CD14-positive monocyte (primary cell): Measurements from ENCODE around the gene CCBE1. TPM values are rescaled to one million over a fixed set of nuclear protein-coding genes. Genes with fewer than 3 reads are reported as not detected.

ENCODE experiments used
- DNase-seq, 3 donors: peaks; one replicate each; pipeline ENCODE4 v3.0.0-alpha.2; 2011 to 2022
- H2AFZ ChIP-seq: 2 replicates; pipeline ENCODE4 v1.6.0; 2012; ENCODE audit warnings: mild to moderate bottlenecking, low read depth, low read length, inconsistent platforms; ENCODE audit not compliant: insufficient read depth, poor library complexity, severe bottlenecking
- H3K27ac ChIP-seq, 2 donors: 1 replicate in 1 of 2; 2 replicates in 1 of 2; pipeline ENCODE4 v1.5.1; 2012 to 2013; ENCODE audit warnings: low read length in 2 of 2, control low read depth in 1 of 2, inconsistent platforms in 1 of 2, low read depth in 1 of 2, mild to moderate bottlenecking in 1 of 2
- H3K27me3 ChIP-seq, 2 donors: one replicate each; pipeline versions ENCODE4 v1.6.0 to v1.6.1; 2011 to 2013; ENCODE audit warnings: low read length in 2 of 2; ENCODE audit not compliant: control insufficient read depth in 2 of 2, insufficient read depth in 2 of 2
- H3K36me3 ChIP-seq, 2 donors: replicated peaks in 1 of 2; 1 replicate in 1 of 2; 2 replicates in 1 of 2; pipeline versions ENCODE4 v1.5.1 to v1.6.1; 2012 to 2013; ENCODE audit warnings: low read length in 2 of 2, control low read depth in 1 of 2, inconsistent platforms in 1 of 2, mild to moderate bottlenecking in 1 of 2; ENCODE audit not compliant: insufficient read depth in 2 of 2, control insufficient read depth in 1 of 2
- H3K4me1 ChIP-seq, 2 donors: 1 replicate in 1 of 2; 2 replicates in 1 of 2; pipeline versions ENCODE4 v1.5.1 to v1.6.1; 2012 to 2013; ENCODE audit warnings: low read length in 2 of 2, control low read depth in 1 of 2, inconsistent platforms in 1 of 2, mild to moderate bottlenecking in 1 of 2, moderate library complexity in 1 of 2; ENCODE audit not compliant: insufficient read depth in 2 of 2, control insufficient read depth in 1 of 2
- H3K4me2 ChIP-seq: replicated peaks from 2 replicates; pipeline ENCODE3; 2012; ENCODE audit warnings: low read length, moderate library complexity, mild to moderate bottlenecking; ENCODE audit not compliant: poor library complexity, severe bottlenecking; ENCODE audit errors: extremely low read depth
- H3K4me3 ChIP-seq, 3 experiments: fragments of 200-600 bp in 1 of 3; sonication (generic) in 1 of 3; replicated peaks in 1 of 3; 1 replicate in 2 of 3; 2 replicates in 1 of 3; pipeline ENCODE4 v1.5.1; 2011 to 2013; ENCODE audit warnings: low read length in 3 of 3, mild to moderate bottlenecking in 3 of 3, control low read depth in 2 of 3, low read depth in 2 of 3, inconsistent platforms in 1 of 3, moderate library complexity in 1 of 3
- H3K79me2 ChIP-seq: 2 replicates; pipeline ENCODE4 v1.6.0; 2012; ENCODE audit warnings: mild to moderate bottlenecking, control low read depth, inconsistent platforms, low read length, moderate library complexity; ENCODE audit not compliant: insufficient read depth
- H3K9ac ChIP-seq: 2 replicates; pipeline ENCODE4 v1.6.0; 2017; ENCODE audit warnings: low read length, mild to moderate bottlenecking; ENCODE audit not compliant: insufficient read depth, poor library complexity, severe bottlenecking
- H3K9me3 ChIP-seq, 2 donors: replicated peaks in 1 of 2; 1 replicate in 1 of 2; 2 replicates in 1 of 2; pipeline versions ENCODE4 v1.5.1 to v1.6.1; 2012 to 2013; ENCODE audit warnings: low read length in 2 of 2, control low read depth in 1 of 2; ENCODE audit not compliant: control insufficient read depth in 1 of 2, insufficient read depth in 1 of 2
- H4K20me1 ChIP-seq: 2 replicates; pipeline ENCODE4 v1.6.0; 2012; ENCODE audit warnings: mild to moderate bottlenecking, low read length, control low read depth, moderate library complexity; ENCODE audit not compliant: insufficient read depth
- H3K27ac Mint-ChIP-seq, 7 donors: one replicate each; pipeline ENCODE4 v1.8.0; 2020; ENCODE audit warnings: mild to moderate bottlenecking in 7 of 7, mixed read lengths in 7 of 7, moderate library complexity in 6 of 7, inconsistent platforms in 2 of 7
- H3K27me3 Mint-ChIP-seq, 3 donors: one replicate each; pipeline ENCODE4 v1.8.0; 2021 to 2022; ENCODE audit warnings: low read depth in 3 of 3, mild to moderate bottlenecking in 3 of 3, mixed read lengths in 3 of 3, moderate library complexity in 3 of 3, inconsistent platforms in 1 of 3
- H3K36me3 Mint-ChIP-seq, 2 donors: one replicate each; pipeline ENCODE4 v1.8.0; 2020; ENCODE audit warnings: mixed read lengths in 2 of 2, inconsistent platforms in 1 of 2, mild to moderate bottlenecking in 1 of 2
- H3K4me1 Mint-ChIP-seq: one replicate; pipeline ENCODE4 v1.8.0; 2020; ENCODE audit warnings: mild to moderate bottlenecking, mixed read lengths
- H3K4me3 Mint-ChIP-seq, 2 donors: one replicate each; pipeline ENCODE4 v1.8.0; 2020; ENCODE audit warnings: mild to moderate bottlenecking in 2 of 2, mixed read lengths in 2 of 2, moderate library complexity in 1 of 2
- H3K9me3 Mint-ChIP-seq, 7 donors: one replicate each; pipeline ENCODE4 v1.8.0; 2020 to 2022; ENCODE audit warnings: mixed read lengths in 7 of 7, mild to moderate bottlenecking in 6 of 7, moderate library complexity in 6 of 7, inconsistent platforms in 2 of 7
- CTCF ChIP-seq: fragments of 200-600 bp; IDR thresholded peaks from one replicate; pipeline ENCODE4 v1.8.0; 2022; ENCODE audit warnings: antibody characterized with exemption, mild to moderate bottlenecking
- WGBS: methylation state at CpG from one replicate; pipeline ENCODE4 v1.1.5; 2013; ENCODE audit warnings: missing lambda C conversion rate; ENCODE audit not compliant: insufficient coverage; 5-methylcytosine and 5-hydroxymethylcytosine counted together
- intact Hi-C, 2 donors: fragments of 100-400 bp; cut with micrococcal nuclease; formaldehyde crosslinking; loops; one replicate each; pipeline versions ENCODE4 v1.15.0 to v1.15.1; 2023
- polyA plus RNA-seq, 3 donors: library from polyadenylated mRNA; depleted of rRNA in 1 of 3; unstranded in 2 of 3; stranded (reverse) in 1 of 3; fragments of 300-500 nt in 2 of 3; fragments of >200 nt in 1 of 3; fragmentation: Illumina TruSeq in 2 of 3; gene quantifications; 1 replicate in 2 of 3; 2 replicates in 1 of 3; pipeline ENCODE4 v1.2.3, GENCODE V29; 2012 to 2021

The CCBE1 gene
- polyA plus RNA-seq, 3 donors = not detected

DNA sequence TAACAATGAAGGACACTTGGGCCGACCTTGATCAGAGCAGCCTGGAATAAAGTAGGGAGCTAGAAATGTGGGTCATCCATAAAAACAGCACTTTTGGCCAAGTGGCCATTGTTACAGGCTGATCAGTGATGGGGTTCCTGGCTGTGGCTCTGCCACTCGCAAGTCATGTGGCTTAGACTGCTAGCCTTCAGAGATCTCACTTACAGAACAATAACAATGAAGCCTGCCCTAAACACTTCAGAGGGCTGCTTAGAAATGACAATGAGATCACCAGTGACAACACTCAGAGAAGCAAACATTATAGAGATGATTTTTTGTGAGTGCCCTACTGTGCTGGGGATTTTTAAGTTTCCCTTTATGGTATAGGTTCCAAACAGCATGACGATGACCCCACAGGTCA lies 230.2 kb downstream of the CCBE1 start:
- TF ChIP-seq CTCF = no peak
- DNase-seq = no peak
- H3K4me3 ChIP-seq = no peak overlapping the region
- no peaks in the 10 kb centered on the region for H3K4me1 Mint-ChIP-seq
- WGBS = no CpG with 5 or more reads among the region's 3 CpGs
- intact Hi-C loops = no loop called here
- no peaks in the 10 kb centered on the region for H3K9me3 ChIP-seq
- H3K4me1 ChIP-seq = no peaks in the 10 kb centered on the region
- no peak overlapping the region for H3K4me3 Mint-ChIP-seq
- H3K9ac ChIP-seq = no peak overlapping the region
- no peaks in the 10 kb centered on the region for H3K79me2 ChIP-seq
- no peaks in the 10 kb centered on the region for H3K27me3 ChIP-seq
- H2AFZ ChIP-seq = no peak overlapping the region
- no peaks in the 10 kb centered on the region for H3K36me3 Mint-ChIP-seq
- H3K27ac ChIP-seq = no peak overlapping the region
- no peaks in the 10 kb centered on the region for H3K36me3 ChIP-seq
- peaks cover 0 to 3% (median 0%) of the 10 kb centered on the region in 7 donors for H3K9me3 Mint-ChIP-seq
- H3K27ac Mint-ChIP-seq = no peak overlapping the region
- H4K20me1 ChIP-seq = no peaks in the 10 kb centered on the region
- no peak overlapping the region for H3K4me2 ChIP-seq
- peaks cover 0 to 2% (median 2%) of the 10 kb centered on the region in 3 donors for H3K27me3 Mint-ChIP-seq

GRCh38 chr18:59464486-59464885 lies 232.7 kb downstream of the CCBE1 start:
- H3K9me3 Mint-ChIP-seq = no peaks in the 10 kb centered on the region

More at GRCh38 chr18:59464486-59464885, 232.7 kb downstream of the CCBE1 start:
- intact Hi-C loops = loop anchor here in 1 of 2 donors (5.0 kb wide), 1 partner anchor 1083 kb away; no protein-coding TSS in a partner anchor
- WGBS = 83% methylated on average over 5 of the region's 5 CpGs
- H3K4me1 ChIP-seq = no peaks in the 10 kb centered on the region
- Mint-ChIP-seq H3K36me3 (no peaks in the 10 kb centered on the region), H3K4me3 (no peak overlapping the region), H3K27ac (no peak overlapping the region), H3K4me1 (no peaks in the 10 kb centered on the region), H3K27me3 (peaks cover 0 to 2% (median 0%) of the 10 kb centered on the region in 3 donors)
- no peaks in the 10 kb centered on the region for H4K20me1 ChIP-seq
- no peaks in the 10 kb centered on the region for H3K79me2 ChIP-seq
- H3K27me3 ChIP-seq = no peaks in the 10 kb centered on the region
- no peak overlapping the region for H2AFZ ChIP-seq
- DNase-seq = no peak
- no peak overlapping the region for H3K27ac ChIP-seq
- no peak overlapping the region for H3K4me3 ChIP-seq
- no peak overlapping the region for H3K4me2 ChIP-seq
- H3K9me3 ChIP-seq = no peaks in the 10 kb centered on the region
- no peaks in the 10 kb centered on the region for H3K36me3 ChIP-seq
- no peak overlapping the region for H3K9ac ChIP-seq
- no peak for TF ChIP-seq CTCF
